SK-N-SH (cell line): ENCODE measurements around the gene NARS2. TPM values are rescaled to one million over a fixed set of nuclear protein-coding genes. Genes with fewer than 3 reads are reported as not detected.

Source experiments
- CTCF ChIA-PET: fragments of 300-600, 350-600 bp; formaldehyde crosslinking; extraction: SDS; loops from one replicate; lab custom pipeline; 2021; lab: Yijun Ruan, JAX
- POLR2A ChIA-PET: fragments of 350-600 bp; sonication (Branson Sonifier 250); formaldehyde crosslinking; extraction: SDS; loops from one replicate; lab custom pipeline; 2020; ENCODE audit warnings: antibody characterized with exemption, inconsistent platforms; lab: Yijun Ruan, JAX
- DNase-seq: peaks from one replicate; pipeline ENCODE4 v3.0.0; 2012
- H2AFZ ChIP-seq: fragments of 200-600 bp; sonication (generic); 2 replicates; pipeline ENCODE4 v1.8.1; 2016; ENCODE audit warnings: antibody characterized with exemption, mild to moderate bottlenecking, low read depth
- H3F3A ChIP-seq: fragments of 200-600 bp; sonication (generic); replicated peaks from 2 replicates; pipeline ENCODE3; 2016; ENCODE audit warnings: antibody characterized with exemption, mild to moderate bottlenecking; ENCODE audit not compliant: insufficient read depth
- H3K27ac ChIP-seq, 2 experiments: fragments of 200-500 bp in 1 of 2; fragments of 200-600 bp in 1 of 2; sonication (Bioruptor generic) in 1 of 2; sonication (generic), shearing (Covaris generic) in 1 of 2; 2 replicates each; pipeline versions ENCODE4 v1.5.1 to v1.6.1; 2014 to 2016; ENCODE audit warnings: low read depth in 2 of 2, inconsistent platforms in 1 of 2, low read length in 1 of 2, mild to moderate bottlenecking in 1 of 2, mixed read lengths in 1 of 2
- H3K27me3 ChIP-seq: fragments of 200-600 bp; sonication (generic), shearing (Covaris generic); 2 replicates; pipeline ENCODE4 v1.6.1; 2016; ENCODE audit warnings: mixed run types; ENCODE audit not compliant: insufficient read depth
- H3K36me3 ChIP-seq, 2 experiments: fragments of 200-500 bp in 1 of 2; fragments of 200-600 bp in 1 of 2; sonication (Bioruptor generic) in 1 of 2; sonication (generic) in 1 of 2; replicated peaks in 1 of 2; 2 replicates each; pipeline versions ENCODE3 to v1.5.1; 2014 to 2016; ENCODE audit warnings: low read length in 1 of 2, mild to moderate bottlenecking in 1 of 2; ENCODE audit not compliant: insufficient read depth in 2 of 2, control insufficient read depth in 1 of 2
- H3K4me1 ChIP-seq, 2 experiments: fragments of 200-500 bp in 1 of 2; fragments of 200-600 bp in 1 of 2; sonication (Bioruptor generic) in 1 of 2; sonication (generic), shearing (Covaris generic) in 1 of 2; 2 replicates each; pipeline versions ENCODE4 v1.5.1 to v1.6.1; 2014 to 2016; ENCODE audit warnings: low read depth in 1 of 2, low read length in 1 of 2, mixed run types in 1 of 2; ENCODE audit not compliant: insufficient read depth in 2 of 2, control insufficient read depth in 1 of 2
- H3K4me2 ChIP-seq: fragments of 200-600 bp; sonication (generic), shearing (Covaris generic); 2 replicates; pipeline ENCODE4 v1.6.1; 2017; ENCODE audit warnings: mixed run types
- H3K4me3 ChIP-seq, 2 experiments: fragments of 200-500 bp in 1 of 2; fragments of 200-600 bp in 1 of 2; sonication (Bioruptor generic) in 1 of 2; sonication (generic), shearing (Covaris generic) in 1 of 2; 2 replicates each; pipeline versions ENCODE4 v1.5.1 to v1.8.1; 2014 to 2016; ENCODE audit warnings: low read depth in 2 of 2, inconsistent platforms in 1 of 2, low read length in 1 of 2, mild to moderate bottlenecking in 1 of 2, mixed read lengths in 1 of 2, moderate library complexity in 1 of 2
- H3K79me2 ChIP-seq: fragments of 200-600 bp; sonication (generic); 2 replicates; pipeline ENCODE4 v1.8.1; 2017; ENCODE audit warnings: mild to moderate bottlenecking; ENCODE audit not compliant: insufficient read depth
- H3K9ac ChIP-seq: fragments of 200-600 bp; sonication (generic); 2 replicates; pipeline ENCODE4 v1.6.1; 2017; ENCODE audit warnings: mixed run types
- H3K9me2 ChIP-seq: fragments of 200-600 bp; sonication (generic); 2 replicates; pipeline ENCODE4 v1.6.1; 2017; ENCODE audit warnings: mixed run types
- H3K9me3 ChIP-seq: fragments of 200-600 bp; sonication (generic); 2 replicates; pipeline ENCODE4 v1.6.1; 2017; ENCODE audit warnings: mixed run types, mild to moderate bottlenecking, moderate library complexity
- H4K20me1 ChIP-seq: fragments of 200-600 bp; sonication (generic); 2 replicates; pipeline ENCODE4 v1.6.1; 2017; ENCODE audit warnings: mild to moderate bottlenecking, mixed run types; ENCODE audit not compliant: insufficient read depth
- EZH2phosphoT487 ChIP-seq: fragments of 200-600 bp; sonication (generic); IDR thresholded peaks from 2 replicates; pipeline ENCODE4 v1.6.1; 2017; ENCODE audit warnings: low read depth, mixed run types, mild to moderate bottlenecking, antibody characterized with exemption, moderate library complexity, borderline replicate concordance
- GATA2 ChIP-seq: sonication (generic); formaldehyde crosslinking; IDR thresholded peaks from 2 replicates; pipeline ENCODE4 v1.5.0; 2020; ENCODE audit warnings: mild to moderate bottlenecking, missing genetic modification reagents
- MEF2A ChIP-seq: IDR thresholded peaks from 2 replicates; pipeline ENCODE4 v1.4.0; 2012; ENCODE audit warnings: low read depth, borderline replicate concordance
- MXI1 ChIP-seq: IDR thresholded peaks from 2 replicates; pipeline ENCODE4 v1.6.1; 2012; ENCODE audit warnings: mild to moderate bottlenecking, low read depth, low read length, improper control_type of control experiment
- NFIC ChIP-seq: IDR thresholded peaks from 2 replicates; pipeline ENCODE4 v1.4.0; 2012; ENCODE audit warnings: borderline replicate concordance
- RCOR1 ChIP-seq: fragments of 150-350 bp; IDR thresholded peaks from 2 replicates; pipeline ENCODE4 v1.6.1; 2017; ENCODE audit warnings: antibody characterized with exemption, low read length
- SMC3 ChIP-seq: IDR thresholded peaks from 2 replicates; pipeline ENCODE4 v1.6.1; 2012; ENCODE audit warnings: low read depth, low read length, improper control_type of control experiment
- TCF12 ChIP-seq: IDR thresholded peaks from 2 replicates; pipeline ENCODE4 v1.4.0; 2012
- TEAD4 ChIP-seq: IDR thresholded peaks from 2 replicates; pipeline ENCODE4 v1.4.0; 2012; ENCODE audit warnings: mild to moderate bottlenecking, borderline replicate concordance; ENCODE audit not compliant: insufficient read depth
- USF1 ChIP-seq: IDR thresholded peaks from 2 replicates; pipeline ENCODE4 v1.4.0; 2012; ENCODE audit warnings: low read depth, borderline replicate concordance
- YY1 ChIP-seq: IDR thresholded peaks from 2 replicates; pipeline ENCODE4 v1.4.0; 2012; ENCODE audit warnings: low read depth, mild to moderate bottlenecking
- WGBS: methylation state at CpG from one replicate; pipeline ENCODE4 v1.1.6; 2017; ENCODE audit warnings: low lambda C conversion rate; 5-methylcytosine and 5-hydroxymethylcytosine counted together
- polyA plus RNA-seq, 3 experiments: library from polyadenylated mRNA; depleted of rRNA; stranded (reverse); fragments of >200 nt; gene quantifications; 2 replicates each; pipeline ENCODE4 v1.2.3, GENCODE V29; 2012
- TF ChIP-seq, protein P1 (sequence below): IDR thresholded peaks from 2 replicates; pipeline ENCODE4 v1.6.1; 2012; ENCODE audit warnings: mild to moderate bottlenecking, low read depth, low read length, moderate library complexity
- TF ChIP-seq, protein P2 (sequence below): fragments of 200-600 bp; sonication (generic); IDR thresholded peaks from 2 replicates; pipeline ENCODE4 v1.6.1; 2017; ENCODE audit warnings: antibody characterized with exemption, mild to moderate bottlenecking, moderate library complexity

NARS2 gene
- polyA plus RNA-seq, 1 of the 3 experiments (the other 2 are of a cell fraction), result 8.9 TPM

DNA sequence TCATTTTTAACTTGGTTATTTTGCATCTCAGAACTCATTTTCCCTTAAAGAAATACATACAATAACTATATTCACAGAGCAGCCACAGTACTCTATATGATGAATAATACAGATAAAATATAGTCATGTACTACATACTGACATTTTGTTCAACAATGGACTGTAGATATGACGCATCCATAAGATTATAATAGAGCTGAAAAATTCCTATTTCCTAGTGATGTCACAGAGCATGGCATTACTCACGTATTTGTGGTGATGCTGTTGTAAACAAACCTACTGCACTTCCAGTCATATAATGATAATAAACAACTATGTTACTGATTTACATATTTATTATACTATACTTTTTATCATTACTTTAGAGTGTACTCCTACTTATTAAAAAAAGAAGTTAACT lies 38.7 kb downstream of the NARS2 start:
- no peaks in the 10 kb centered on the region for H3K4me1 ChIP-seq
- POLR2A ChIA-PET, result no interaction called here
- DNase-seq, result no peak
- no peaks in the 10 kb centered on the region for H3K9me3 ChIP-seq
- H3K27me3 ChIP-seq, result no peaks in the 10 kb centered on the region
- 97% methylated on average over 2 of the region's 2 CpGs for WGBS
- H3K4me3 ChIP-seq, result no peak overlapping the region
- TF ChIP-seq EZH2phosphoT487, result no peak
- no peak for TF ChIP-seq RCOR1
- no peak for TF ChIP-seq USF1
- no peak for TF ChIP-seq TCF12
- TF ChIP-seq, protein P1, sequence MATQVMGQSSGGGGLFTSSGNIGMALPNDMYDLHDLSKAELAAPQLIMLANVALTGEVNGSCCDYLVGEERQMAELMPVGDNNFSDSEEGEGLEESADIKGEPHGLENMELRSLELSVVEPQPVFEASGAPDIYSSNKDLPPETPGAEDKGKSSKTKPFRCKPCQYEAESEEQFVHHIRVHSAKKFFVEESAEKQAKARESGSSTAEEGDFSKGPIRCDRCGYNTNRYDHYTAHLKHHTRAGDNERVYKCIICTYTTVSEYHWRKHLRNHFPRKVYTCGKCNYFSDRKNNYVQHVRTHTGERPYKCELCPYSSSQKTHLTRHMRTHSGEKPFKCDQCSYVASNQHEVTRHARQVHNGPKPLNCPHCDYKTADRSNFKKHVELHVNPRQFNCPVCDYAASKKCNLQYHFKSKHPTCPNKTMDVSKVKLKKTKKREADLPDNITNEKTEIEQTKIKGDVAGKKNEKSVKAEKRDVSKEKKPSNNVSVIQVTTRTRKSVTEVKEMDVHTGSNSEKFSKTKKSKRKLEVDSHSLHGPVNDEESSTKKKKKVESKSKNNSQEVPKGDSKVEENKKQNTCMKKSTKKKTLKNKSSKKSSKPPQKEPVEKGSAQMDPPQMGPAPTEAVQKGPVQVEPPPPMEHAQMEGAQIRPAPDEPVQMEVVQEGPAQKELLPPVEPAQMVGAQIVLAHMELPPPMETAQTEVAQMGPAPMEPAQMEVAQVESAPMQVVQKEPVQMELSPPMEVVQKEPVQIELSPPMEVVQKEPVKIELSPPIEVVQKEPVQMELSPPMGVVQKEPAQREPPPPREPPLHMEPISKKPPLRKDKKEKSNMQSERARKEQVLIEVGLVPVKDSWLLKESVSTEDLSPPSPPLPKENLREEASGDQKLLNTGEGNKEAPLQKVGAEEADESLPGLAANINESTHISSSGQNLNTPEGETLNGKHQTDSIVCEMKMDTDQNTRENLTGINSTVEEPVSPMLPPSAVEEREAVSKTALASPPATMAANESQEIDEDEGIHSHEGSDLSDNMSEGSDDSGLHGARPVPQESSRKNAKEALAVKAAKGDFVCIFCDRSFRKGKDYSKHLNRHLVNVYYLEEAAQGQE, result no peak
- TF ChIP-seq, all 33 proteins: peak for 0
- Histone ChIP-seq H3F3A (no peaks in the 10 kb centered on the region), H4K20me1 (no peaks in the 10 kb centered on the region), H3K27ac (no peak overlapping the region), H3K4me2 (no peak overlapping the region), H3K36me3 (peaks cover 6 to 14% of the 10 kb centered on the region in 2 experiments), H2AFZ (no peak overlapping the region), H3K9me2 (no peaks in the 10 kb centered on the region), H3K79me2 (no peaks in the 10 kb centered on the region), H3K9ac (no peak overlapping the region)
- CTCF ChIA-PET, result interaction anchor here (1.3 to 1.8 kb wide), 2 partner anchors 29 to 119 kb away, joined by 4 to 5 read pairs; no protein-coding TSS in a partner anchor

- POLR2A ChIA-PET, result no interaction called here
- Histone ChIP-seq H3K27me3 (no peaks in the 10 kb centered on the region), H4K20me1 (no peaks in the 10 kb centered on the region), H3K27ac (no peak overlapping the region), H3K79me2 (no peaks in the 10 kb centered on the region), H3K4me3 (no peak overlapping the region), H3K9ac (no peak overlapping the region), H3F3A (no peaks in the 10 kb centered on the region), H3K9me3 (no peaks in the 10 kb centered on the region), H3K36me3 (peaks cover 6 to 14% of the 10 kb centered on the region in 2 experiments), H2AFZ (no peak overlapping the region), H3K4me1 (no peaks in the 10 kb centered on the region), H3K9me2 (no peaks in the 10 kb centered on the region), H3K4me2 (no peak overlapping the region)
- TF ChIP-seq MEF2A (no peak), GATA2 (CRISPR knock-in tag) (no peak), YY1 (no peak), TEAD4 (no peak), SMC3 (no peak), NFIC (no peak), MXI1 (no peak)
- TF ChIP-seq, protein P2, sequence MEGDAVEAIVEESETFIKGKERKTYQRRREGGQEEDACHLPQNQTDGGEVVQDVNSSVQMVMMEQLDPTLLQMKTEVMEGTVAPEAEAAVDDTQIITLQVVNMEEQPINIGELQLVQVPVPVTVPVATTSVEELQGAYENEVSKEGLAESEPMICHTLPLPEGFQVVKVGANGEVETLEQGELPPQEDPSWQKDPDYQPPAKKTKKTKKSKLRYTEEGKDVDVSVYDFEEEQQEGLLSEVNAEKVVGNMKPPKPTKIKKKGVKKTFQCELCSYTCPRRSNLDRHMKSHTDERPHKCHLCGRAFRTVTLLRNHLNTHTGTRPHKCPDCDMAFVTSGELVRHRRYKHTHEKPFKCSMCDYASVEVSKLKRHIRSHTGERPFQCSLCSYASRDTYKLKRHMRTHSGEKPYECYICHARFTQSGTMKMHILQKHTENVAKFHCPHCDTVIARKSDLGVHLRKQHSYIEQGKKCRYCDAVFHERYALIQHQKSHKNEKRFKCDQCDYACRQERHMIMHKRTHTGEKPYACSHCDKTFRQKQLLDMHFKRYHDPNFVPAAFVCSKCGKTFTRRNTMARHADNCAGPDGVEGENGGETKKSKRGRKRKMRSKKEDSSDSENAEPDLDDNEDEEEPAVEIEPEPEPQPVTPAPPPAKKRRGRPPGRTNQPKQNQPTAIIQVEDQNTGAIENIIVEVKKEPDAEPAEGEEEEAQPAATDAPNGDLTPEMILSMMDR, result no peak
- DNase-seq, result no peak
- WGBS, result 98% methylated on average over 3 of the region's 3 CpGs
- CTCF ChIA-PET, result no interaction called here
These were observed 39.6 kb downstream of the NARS2 start for GRCh38 chr11:78535027-78535426.
